ENCODE measurements around the gene GSTCD.

GSTCD gene

GRCh38 chr4:105666693-105667092 is 41.9 kb upstream of the GSTCD start:
- Histone ChIP-seq H3K36me3 (ENCODE audit: control insufficient read depth, insufficient read depth, low read length) (no peaks in the 10 kb centered on the region), H3K4me3 (ENCODE audit: low read depth, low read length) (no peak overlapping the region), H3K9ac (no peak overlapping the region), H3K27ac (no peak overlapping the region), H2AFZ (no peak overlapping the region), H3K79me2 (no peaks in the 10 kb centered on the region), H3K27me3 (ENCODE audit: control insufficient read depth, insufficient read depth, low read length) (no peaks in the 10 kb centered on the region), H3K4me2 (ENCODE audit: low read length) (no peak overlapping the region), H3K9me3 (ENCODE audit: control insufficient read depth, low read length) (no peaks in the 10 kb centered on the region), H3K4me1 (no peaks in the 10 kb centered on the region)
- no peak for TF ChIP-seq CTCF (IDR thresholded peaks at IDR 0.05)

- Histone ChIP-seq H3K9me3 (ENCODE audit: control insufficient read depth, low read length) (no peaks in the 10 kb centered on the region), H3K4me1 (no peaks in the 10 kb centered on the region), H3K4me3 (ENCODE audit: low read depth, low read length) (no peak overlapping the region), H3K27me3 (ENCODE audit: control insufficient read depth, insufficient read depth, low read length) (no peaks in the 10 kb centered on the region), H3K9ac (no peak overlapping the region), H3K36me3 (ENCODE audit: control insufficient read depth, insufficient read depth, low read length) (no peaks in the 10 kb centered on the region), H3K79me2 (no peaks in the 10 kb centered on the region), H2AFZ (no peak overlapping the region), H3K27ac (no peak overlapping the region), H3K4me2 (ENCODE audit: low read length) (no peak overlapping the region)
- no peak for TF ChIP-seq CTCF (IDR thresholded peaks at IDR 0.05)
Measured at GRCh38 chr4:105670684-105671083, 37.9 kb upstream of the GSTCD start.

- H3K9me3 ChIP-seq (ENCODE audit: control insufficient read depth, low read length): no peaks in the 10 kb centered on the region
- H3K4me1 ChIP-seq: no peaks in the 10 kb centered on the region
- TF ChIP-seq CTCF (IDR thresholded peaks at IDR 0.05): no peak
- H2AFZ ChIP-seq: no peak overlapping the region
- no peak overlapping the region for H3K9ac ChIP-seq
- H3K27ac ChIP-seq: no peak overlapping the region
- H3K36me3 ChIP-seq (ENCODE audit: control insufficient read depth, insufficient read depth, low read length): no peaks in the 10 kb centered on the region
- H3K27me3 ChIP-seq (ENCODE audit: control insufficient read depth, insufficient read depth, low read length): no peaks in the 10 kb centered on the region
- no peak overlapping the region for H3K4me2 ChIP-seq (ENCODE audit: low read length)
- H3K79me2 ChIP-seq: no peaks in the 10 kb centered on the region
- no peak overlapping the region for H3K4me3 ChIP-seq (ENCODE audit: low read depth, low read length)
Measured at GRCh38 chr4:105671301-105671700, 37.3 kb upstream of the GSTCD start.

- Histone ChIP-seq H3K4me3 (ENCODE audit: low read depth, low read length) (no peak overlapping the region), H3K36me3 (ENCODE audit: control insufficient read depth, insufficient read depth, low read length) (no peaks in the 10 kb centered on the region), H3K9me3 (ENCODE audit: control insufficient read depth, low read length) (no peaks in the 10 kb centered on the region), H3K27ac (no peak overlapping the region), H3K4me1 (no peaks in the 10 kb centered on the region), H2AFZ (no peak overlapping the region), H3K79me2 (no peaks in the 10 kb centered on the region), H3K9ac (no peak overlapping the region), H3K27me3 (ENCODE audit: control insufficient read depth, insufficient read depth, low read length) (no peaks in the 10 kb centered on the region), H3K4me2 (ENCODE audit: low read length) (no peak overlapping the region)
- TF ChIP-seq CTCF (IDR thresholded peaks at IDR 0.05): no peak
Measured at GRCh38 chr4:105674011-105674410, 34.6 kb upstream of the GSTCD start.

GRCh38 chr4:105677709-105678108 is 30.9 kb upstream of the GSTCD start:
- Histone ChIP-seq H2AFZ (no peak overlapping the region), H3K4me1 (no peaks in the 10 kb centered on the region), H3K27me3 (ENCODE audit: control insufficient read depth, insufficient read depth, low read length) (no peaks in the 10 kb centered on the region), H3K27ac (no peak overlapping the region), H3K36me3 (ENCODE audit: control insufficient read depth, insufficient read depth, low read length) (no peaks in the 10 kb centered on the region), H3K4me3 (ENCODE audit: low read depth, low read length) (no peak overlapping the region), H3K9me3 (ENCODE audit: control insufficient read depth, low read length) (no peaks in the 10 kb centered on the region), H3K9ac (no peak overlapping the region), H3K4me2 (ENCODE audit: low read length) (no peak overlapping the region), H3K79me2 (no peaks in the 10 kb centered on the region)
- TF ChIP-seq CTCF (IDR thresholded peaks at IDR 0.05): no peak

Data from parathyroid adenoma (tissue), 2 donors.